ENCODE results near the gene DMAC1.
A peak's percentile ranks its signal among the peaks of the same experiment; 100 is the strongest.

DMAC1 gene, protein sequence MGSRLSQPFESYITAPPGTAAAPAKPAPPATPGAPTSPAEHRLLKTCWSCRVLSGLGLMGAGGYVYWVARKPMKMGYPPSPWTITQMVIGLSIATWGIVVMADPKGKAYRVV

DNA sequence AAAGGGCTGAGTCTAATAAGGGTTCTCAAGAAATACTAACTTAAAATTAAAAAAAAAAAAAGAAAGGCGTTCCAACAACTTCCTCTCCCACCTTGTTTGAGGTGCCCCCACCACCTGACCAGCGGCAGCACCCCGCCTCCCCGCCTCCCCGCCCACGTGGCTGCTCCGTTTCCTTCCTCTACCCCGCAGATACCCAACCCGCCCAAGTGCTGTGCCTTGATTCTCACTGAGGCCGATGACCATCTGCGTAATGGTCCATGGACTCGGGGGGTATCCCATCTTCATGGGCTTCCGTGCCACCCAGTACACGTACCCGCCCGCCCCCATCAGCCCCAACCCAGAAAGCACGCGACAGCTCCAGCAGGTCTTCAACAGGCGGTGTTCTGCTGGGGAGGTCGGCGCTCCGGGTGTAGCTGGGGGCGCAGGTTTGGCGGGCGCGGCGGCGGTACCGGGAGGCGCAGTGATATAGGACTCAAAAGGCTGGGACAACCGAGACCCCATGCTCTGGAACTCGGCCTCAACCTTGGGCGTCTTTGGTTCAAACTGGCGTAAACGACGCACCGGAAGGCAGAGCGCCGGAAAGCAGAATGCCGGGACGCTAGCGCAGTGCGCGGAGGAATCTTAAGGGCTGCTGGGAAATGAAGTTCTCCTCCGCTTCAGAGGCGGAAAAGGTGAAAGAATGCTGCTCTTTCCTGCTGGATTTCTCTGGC is at the start of gene DMAC1:
Gene DMAC1 (minus strand): TSS at position 545 of the 710 bp plus-strand sequence. CDS start 44 bp downstream, at position 501.
- TF ChIP-seq, protein P1, sequence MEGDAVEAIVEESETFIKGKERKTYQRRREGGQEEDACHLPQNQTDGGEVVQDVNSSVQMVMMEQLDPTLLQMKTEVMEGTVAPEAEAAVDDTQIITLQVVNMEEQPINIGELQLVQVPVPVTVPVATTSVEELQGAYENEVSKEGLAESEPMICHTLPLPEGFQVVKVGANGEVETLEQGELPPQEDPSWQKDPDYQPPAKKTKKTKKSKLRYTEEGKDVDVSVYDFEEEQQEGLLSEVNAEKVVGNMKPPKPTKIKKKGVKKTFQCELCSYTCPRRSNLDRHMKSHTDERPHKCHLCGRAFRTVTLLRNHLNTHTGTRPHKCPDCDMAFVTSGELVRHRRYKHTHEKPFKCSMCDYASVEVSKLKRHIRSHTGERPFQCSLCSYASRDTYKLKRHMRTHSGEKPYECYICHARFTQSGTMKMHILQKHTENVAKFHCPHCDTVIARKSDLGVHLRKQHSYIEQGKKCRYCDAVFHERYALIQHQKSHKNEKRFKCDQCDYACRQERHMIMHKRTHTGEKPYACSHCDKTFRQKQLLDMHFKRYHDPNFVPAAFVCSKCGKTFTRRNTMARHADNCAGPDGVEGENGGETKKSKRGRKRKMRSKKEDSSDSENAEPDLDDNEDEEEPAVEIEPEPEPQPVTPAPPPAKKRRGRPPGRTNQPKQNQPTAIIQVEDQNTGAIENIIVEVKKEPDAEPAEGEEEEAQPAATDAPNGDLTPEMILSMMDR (IDR thresholded peaks at IDR 0.05; ENCODE audit: poor library complexity, severe bottlenecking), result no peak
- Histone ChIP-seq H3K4me1 (ENCODE audit: insufficient read depth, poor library complexity, severe bottlenecking) (peaks cover 7% of the 10 kb centered on the region), H3K4me3 (ENCODE audit: severe bottlenecking) (peak within 1 kb of the TSS; percentile 70), H3K27ac (ENCODE audit: poor library complexity, severe bottlenecking) (peak within 1 kb of the TSS; percentile 64), H3K27me3 (ENCODE audit: insufficient read depth, poor library complexity, severe bottlenecking) (no peaks in the 10 kb centered on the region), H3K9me3 (ENCODE audit: severe bottlenecking) (no peaks in the 10 kb centered on the region), H3K36me3 (ENCODE audit: low read depth) (peaks cover 35% of the 10 kb centered on the region)
- ATAC-seq (ENCODE audit: low read depth) (peak; percentile 94), DNase-seq (ENCODE audit: low spot score) (peak; percentile 72)

DNA sequence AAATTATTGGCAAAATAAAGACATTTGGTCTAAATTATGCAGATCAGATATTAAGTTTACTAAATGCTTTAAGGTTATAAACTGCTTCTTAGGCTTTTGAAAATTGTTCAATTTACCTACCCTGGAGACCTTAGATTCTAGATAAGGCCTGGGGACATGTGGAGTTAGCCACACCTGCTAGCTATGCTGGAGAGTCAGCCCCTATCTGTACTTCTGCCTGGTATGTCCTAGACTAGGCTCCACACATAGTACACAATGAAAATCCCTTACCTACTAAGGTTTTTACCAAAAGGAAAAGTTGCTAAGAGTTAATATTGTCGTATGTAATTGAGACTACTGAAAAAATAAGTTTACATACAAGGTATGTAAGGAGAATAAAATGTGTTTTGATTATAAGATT is 49.8 kb upstream of the DMAC1 start:
- no peak for ATAC-seq (ENCODE audit: low read depth)
- TF ChIP-seq, protein P1 (IDR thresholded peaks at IDR 0.05; ENCODE audit: poor library complexity, severe bottlenecking), result no peak

DNA sequence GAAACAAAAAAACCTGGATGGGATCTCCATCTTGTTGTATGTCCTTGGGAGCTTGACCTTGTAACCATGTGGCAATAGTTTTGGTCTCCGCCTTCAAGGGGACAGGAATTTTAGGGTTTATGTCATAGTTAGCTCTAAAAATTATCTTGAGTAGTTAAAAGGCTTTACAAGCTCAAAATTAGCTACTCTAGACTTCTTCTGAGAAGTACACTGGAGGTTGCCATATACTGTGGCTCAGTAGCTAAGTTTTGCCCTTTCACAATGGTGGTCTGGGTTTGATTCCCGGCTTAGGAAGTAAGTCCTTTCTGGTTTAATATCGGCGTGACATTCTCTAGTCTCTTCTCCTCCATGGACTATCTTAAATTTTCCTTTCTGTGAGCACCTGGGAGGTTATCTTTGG is 48.9 kb upstream of the DMAC1 start:
- H3K27ac ChIP-seq (ENCODE audit: poor library complexity, severe bottlenecking), result no peak overlapping the region
- H3K27me3 ChIP-seq (ENCODE audit: insufficient read depth, poor library complexity, severe bottlenecking), result no peaks in the 10 kb centered on the region
- no peak overlapping the region for H3K4me3 ChIP-seq (ENCODE audit: severe bottlenecking)
- no peak for DNase-seq (ENCODE audit: low spot score)
- TF ChIP-seq, protein P1 (IDR thresholded peaks at IDR 0.05; ENCODE audit: poor library complexity, severe bottlenecking), result no peak
- H3K9me3 ChIP-seq (ENCODE audit: severe bottlenecking), result no peaks in the 10 kb centered on the region
- no peaks in the 10 kb centered on the region for H3K36me3 ChIP-seq (ENCODE audit: low read depth)
- H3K4me1 ChIP-seq (ENCODE audit: insufficient read depth, poor library complexity, severe bottlenecking), result no peaks in the 10 kb centered on the region
- no peak for ATAC-seq (ENCODE audit: low read depth)

More for the DNA sequence above, 49.8 kb upstream of the DMAC1 start:
- no peaks in the 10 kb centered on the region for H3K27me3 ChIP-seq (ENCODE audit: insufficient read depth, poor library complexity, severe bottlenecking)
- H3K4me1 ChIP-seq (ENCODE audit: insufficient read depth, poor library complexity, severe bottlenecking), result no peaks in the 10 kb centered on the region
- no peak overlapping the region for H3K4me3 ChIP-seq (ENCODE audit: severe bottlenecking)
- no peaks in the 10 kb centered on the region for H3K9me3 ChIP-seq (ENCODE audit: severe bottlenecking)
- no peaks in the 10 kb centered on the region for H3K36me3 ChIP-seq (ENCODE audit: low read depth)
- H3K27ac ChIP-seq (ENCODE audit: poor library complexity, severe bottlenecking), result no peak overlapping the region
- DNase-seq (ENCODE audit: low spot score), result no peak

DNA sequence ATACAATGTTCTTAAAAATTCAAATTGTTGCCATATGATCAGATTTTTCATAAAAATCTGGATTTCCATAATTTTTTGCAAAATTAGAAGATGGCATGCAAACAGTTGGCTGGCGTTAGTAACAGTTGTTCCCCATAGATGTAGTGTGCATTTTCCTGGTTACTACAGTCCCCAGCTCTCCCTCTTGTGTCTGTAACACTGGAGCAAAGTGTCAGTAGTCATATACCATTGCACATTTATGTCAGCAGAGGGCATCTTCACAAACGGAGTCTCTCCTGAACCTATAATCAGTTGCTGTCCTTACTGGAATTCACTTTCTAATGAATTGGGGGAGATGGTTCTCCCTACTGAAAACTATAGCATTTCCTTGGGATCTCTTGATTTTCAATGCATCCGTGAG is 44.7 kb upstream of the DMAC1 start:
- H3K27ac ChIP-seq (ENCODE audit: poor library complexity, severe bottlenecking), result no peak overlapping the region
- ATAC-seq (ENCODE audit: low read depth) (peak; percentile 70; the same call in 2 of the 3 replicates), DNase-seq (ENCODE audit: low spot score) (no peak)
- H3K4me3 ChIP-seq (ENCODE audit: severe bottlenecking), result no peak overlapping the region
- H3K9me3 ChIP-seq (ENCODE audit: severe bottlenecking), result no peaks in the 10 kb centered on the region
- TF ChIP-seq, protein P1 (IDR thresholded peaks at IDR 0.05; ENCODE audit: poor library complexity, severe bottlenecking), result peak; percentile 20
- H3K36me3 ChIP-seq (ENCODE audit: low read depth), result no peaks in the 10 kb centered on the region
- no peaks in the 10 kb centered on the region for H3K4me1 ChIP-seq (ENCODE audit: insufficient read depth, poor library complexity, severe bottlenecking)
- H3K27me3 ChIP-seq (ENCODE audit: insufficient read depth, poor library complexity, severe bottlenecking), result no peaks in the 10 kb centered on the region

DNA sequence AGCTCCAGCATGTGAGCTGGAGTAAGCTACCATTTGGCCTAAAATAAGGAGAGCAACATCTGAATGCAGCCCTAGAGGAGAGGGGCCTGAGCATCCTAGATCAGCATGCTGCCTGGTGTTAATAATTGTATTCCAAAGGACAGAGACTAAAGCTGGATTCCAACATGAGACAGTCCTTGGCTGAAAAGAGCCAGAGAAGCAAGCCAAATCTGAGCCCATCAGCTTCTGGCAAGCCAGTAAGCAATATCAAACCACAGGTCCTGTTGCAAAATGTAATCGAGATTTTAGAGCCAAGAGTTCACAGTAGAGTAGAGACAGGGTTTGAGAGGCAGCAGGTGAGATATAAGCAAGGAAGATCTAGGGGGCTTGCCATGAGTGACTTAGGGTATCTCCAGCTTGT is 42.3 kb upstream of the DMAC1 start:
- Histone ChIP-seq H3K27ac (ENCODE audit: poor library complexity, severe bottlenecking) (no peak overlapping the region), H3K9me3 (ENCODE audit: severe bottlenecking) (peaks cover 2% of the 10 kb centered on the region), H3K4me3 (ENCODE audit: severe bottlenecking) (no peak overlapping the region), H3K27me3 (ENCODE audit: insufficient read depth, poor library complexity, severe bottlenecking) (no peaks in the 10 kb centered on the region), H3K4me1 (ENCODE audit: insufficient read depth, poor library complexity, severe bottlenecking) (no peaks in the 10 kb centered on the region), H3K36me3 (ENCODE audit: low read depth) (no peaks in the 10 kb centered on the region)
- no peak for DNase-seq (ENCODE audit: low spot score)
- ATAC-seq (ENCODE audit: low read depth), result no peak
- TF ChIP-seq, protein P1 (IDR thresholded peaks at IDR 0.05; ENCODE audit: poor library complexity, severe bottlenecking), result no peak
